Activated T-cell treated with anti-CD3 and anti-CD28 coated beads for 1 hour (primary cell): ENCODE data around the gene IL1RL1.

ENCODE experiments used
- DNase-seq: peaks from one replicate; pipeline ENCODE4 v3.0.0-alpha.2; 2020; ENCODE audit warnings: low read depth

Gene IL1RL1

DNA sequence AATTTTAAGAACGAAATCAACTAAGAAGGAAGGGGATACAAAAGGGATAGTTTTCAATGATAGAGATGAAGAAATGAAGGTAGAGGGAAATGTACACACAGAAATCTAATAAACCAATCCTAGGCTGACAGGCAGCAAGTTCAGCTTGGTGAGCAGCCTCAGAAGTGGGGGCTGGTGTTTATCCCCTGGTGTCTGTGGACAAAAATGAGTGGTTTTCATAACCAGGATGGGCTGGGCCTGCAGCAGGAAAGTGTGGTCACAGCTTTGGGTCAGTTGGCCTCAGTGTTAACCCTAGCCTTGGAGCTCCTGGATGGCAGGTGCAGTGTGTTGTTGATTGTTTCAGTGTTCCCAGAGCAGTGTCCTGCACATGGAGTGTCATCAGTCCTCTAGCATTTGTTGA, 58.5 kb downstream of the IL1RL1 start:
- DNase-seq: no peak

DNA sequence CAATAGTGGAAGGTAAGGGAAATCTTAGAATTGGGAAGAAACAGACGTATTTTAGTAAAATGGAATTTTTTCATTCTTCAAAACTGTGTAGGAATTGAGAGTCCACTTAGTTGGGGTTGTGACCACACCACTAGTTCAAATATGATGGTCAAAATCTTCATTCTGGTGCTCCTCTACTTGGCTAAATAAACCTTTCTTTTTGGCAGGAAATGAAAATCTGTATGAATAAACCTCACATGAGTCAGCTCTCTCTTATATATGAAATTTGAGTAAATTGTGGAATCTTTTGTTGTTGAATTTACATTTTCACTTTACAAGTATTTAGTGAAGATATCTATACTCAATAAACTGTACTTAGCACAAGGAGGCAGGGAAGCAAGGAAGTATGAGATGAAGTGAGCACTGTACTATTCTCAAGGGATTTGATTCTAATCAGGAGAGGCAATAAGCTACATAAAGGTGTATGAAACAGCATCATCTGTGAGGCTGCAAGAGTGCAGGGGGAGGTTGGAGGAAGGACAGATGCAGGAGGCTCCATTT, 64.8 kb downstream of the IL1RL1 start:
- DNase-seq: no peak

DNA sequence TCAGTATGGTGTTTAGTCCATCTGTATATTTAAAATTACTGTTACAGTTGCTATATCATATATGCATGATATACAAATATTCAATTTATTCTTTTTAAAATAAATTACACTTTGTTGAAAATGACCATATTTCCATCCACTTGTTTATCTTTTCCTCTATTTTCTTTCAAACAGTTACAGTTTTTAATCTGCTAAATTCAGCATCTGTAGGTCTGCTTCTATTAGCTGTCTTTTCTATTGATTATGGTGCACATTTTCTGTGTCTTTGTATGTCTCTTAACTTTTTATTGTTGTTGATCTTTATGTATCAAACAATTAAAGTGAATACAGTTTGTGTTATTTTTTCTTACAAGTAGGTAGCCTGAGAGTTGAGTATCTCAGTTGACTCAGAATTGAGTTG, 72.4 kb downstream of the IL1RL1 start:
- no peak for DNase-seq

DNA sequence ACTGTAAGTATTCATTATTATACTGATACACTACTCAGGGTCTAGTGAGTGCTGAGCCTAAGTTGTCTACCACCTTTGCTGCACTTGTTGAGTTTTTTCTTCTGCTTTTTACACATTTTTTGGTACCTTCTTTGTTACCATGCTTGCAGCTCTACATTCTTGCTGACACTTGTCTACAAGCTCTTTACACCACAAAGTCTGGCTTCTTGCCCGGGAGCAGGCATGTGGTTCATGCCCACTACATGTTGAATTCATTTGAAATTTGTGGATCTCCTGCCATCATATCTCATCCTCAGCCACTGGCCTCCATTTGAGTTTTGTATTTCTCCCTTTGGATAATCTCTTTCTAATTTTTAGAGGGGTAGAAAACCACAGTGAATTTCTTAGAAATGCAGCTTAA, 74.2 kb downstream of the IL1RL1 start:
- DNase-seq: no peak

DNA sequence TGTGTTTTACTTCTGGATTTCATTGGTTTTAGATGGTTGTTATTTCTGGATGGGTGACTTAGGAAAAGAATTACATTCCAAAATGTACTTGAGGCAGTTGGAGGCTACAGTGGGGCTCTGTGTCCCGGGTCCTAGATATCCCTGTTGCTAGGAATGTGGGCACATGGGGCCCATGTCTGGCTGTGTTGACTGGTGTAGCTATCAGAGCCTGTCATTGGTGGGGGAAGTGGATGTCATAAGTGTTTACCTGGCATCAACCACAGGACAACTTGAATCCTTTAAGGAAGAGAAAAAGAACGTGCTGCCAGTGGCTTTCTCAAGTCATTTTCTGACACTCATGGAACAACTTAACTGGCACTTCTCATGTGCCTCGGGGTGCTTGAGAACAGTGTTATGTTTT, 74.6 kb downstream of the IL1RL1 start:
- no peak for DNase-seq

DNA sequence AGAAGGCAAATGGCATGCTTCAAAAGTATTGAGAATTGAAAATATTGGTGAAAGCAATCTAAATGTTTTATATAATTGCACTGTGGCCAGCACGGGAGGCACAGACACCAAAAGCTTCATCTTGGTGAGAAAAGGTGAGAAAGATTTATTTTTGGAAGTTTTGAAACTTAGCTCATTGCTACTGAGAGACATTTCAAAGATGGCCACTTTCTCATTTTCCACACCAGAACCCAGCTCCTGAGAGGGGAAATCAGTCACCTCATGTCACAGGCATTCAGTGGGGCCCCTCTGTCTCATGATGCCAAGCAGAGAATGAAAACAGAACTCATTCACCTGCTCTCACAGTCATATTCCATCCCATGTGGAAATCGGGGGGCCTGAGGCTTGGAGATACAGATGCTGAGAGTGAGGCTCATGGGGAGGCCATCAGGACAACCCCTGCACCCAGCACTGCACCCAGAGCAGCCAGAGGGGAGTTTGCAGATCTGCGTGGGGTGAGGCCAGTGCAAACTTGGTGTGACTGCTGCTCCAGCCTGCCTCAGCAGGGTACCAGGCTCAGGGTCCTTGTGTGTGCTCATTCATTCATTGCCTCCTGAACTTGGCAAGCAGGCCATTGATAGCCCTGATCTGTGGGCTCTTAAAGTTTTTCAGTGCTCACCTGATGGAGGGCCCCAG, 75.6 kb downstream of the IL1RL1 start:
- no peak for DNase-seq

DNA sequence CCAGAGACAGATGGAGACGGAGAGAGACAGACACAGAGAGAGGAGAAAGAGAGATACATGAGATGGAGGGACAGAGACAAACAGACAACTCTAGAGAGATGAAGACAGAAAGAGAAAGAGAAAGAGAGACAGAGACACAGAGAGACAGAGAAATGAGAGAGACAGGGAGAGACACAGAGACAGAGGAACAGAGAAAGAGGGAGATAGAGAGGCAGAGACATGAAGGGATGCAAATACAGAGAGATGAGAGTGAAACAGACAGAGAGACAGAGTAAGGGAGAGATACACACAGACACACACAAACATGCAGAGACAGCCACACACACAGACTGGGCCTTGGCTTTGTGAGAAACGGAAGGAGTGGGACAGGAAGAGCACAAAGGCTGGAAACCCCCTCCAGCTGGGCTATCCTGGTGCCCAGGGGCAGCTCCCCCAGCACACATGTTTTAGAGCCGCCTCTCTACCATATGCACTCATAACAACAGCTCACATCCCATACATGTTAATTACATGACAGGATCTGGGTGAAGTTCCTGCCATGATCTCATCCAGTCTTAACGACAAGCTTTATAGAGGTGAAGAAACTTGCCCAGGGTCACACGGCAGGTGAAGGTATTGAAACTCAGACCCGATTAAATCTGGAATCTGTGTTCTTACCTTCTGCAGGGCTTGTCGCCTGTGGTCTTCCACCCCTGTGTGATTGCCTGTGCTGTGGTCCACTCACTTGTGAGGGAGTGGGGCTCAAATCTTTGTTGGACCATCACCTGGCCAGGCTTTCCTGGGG, 76.6 kb downstream of the IL1RL1 start:
- no peak for DNase-seq

DNA sequence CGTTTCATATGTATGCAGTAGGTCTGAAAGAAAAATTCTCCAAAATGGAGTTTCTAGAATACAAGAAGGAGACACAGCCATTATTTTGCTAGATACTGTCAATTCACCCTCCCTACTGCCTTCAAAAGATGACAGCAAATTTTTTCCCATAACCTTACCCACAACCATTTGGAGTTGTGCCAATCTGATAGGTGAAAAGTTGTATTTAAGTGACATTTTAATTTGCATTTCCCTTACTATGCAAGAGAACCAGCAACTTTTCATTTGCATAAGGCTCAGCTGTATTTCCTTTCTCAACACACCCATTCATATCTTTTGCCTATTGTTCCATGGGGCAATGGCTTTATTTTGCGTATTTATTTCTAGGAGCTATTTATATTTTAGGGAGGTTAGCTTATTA, 80.2 kb downstream of the IL1RL1 start:
- DNase-seq: no peak

DNA sequence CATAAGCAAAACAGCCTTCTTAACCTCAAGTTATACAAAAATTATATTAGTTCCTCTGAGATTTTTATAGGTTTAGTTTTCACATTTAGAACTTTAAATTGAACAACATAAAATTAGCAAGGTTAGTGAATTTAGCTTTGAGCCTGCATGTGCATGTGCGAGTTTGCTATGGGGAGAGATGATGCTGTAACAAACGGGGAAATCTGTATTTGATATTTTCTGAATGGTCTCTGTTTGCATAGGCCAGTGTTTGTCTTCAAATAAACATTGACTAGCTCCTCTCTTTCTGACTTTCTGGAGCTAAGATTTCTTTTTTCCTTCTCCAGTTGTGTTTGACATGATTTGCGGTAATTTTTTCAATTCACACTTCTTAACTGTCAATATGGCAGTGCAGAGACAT, 80.7 kb downstream of the IL1RL1 start:
- no peak for DNase-seq

DNA sequence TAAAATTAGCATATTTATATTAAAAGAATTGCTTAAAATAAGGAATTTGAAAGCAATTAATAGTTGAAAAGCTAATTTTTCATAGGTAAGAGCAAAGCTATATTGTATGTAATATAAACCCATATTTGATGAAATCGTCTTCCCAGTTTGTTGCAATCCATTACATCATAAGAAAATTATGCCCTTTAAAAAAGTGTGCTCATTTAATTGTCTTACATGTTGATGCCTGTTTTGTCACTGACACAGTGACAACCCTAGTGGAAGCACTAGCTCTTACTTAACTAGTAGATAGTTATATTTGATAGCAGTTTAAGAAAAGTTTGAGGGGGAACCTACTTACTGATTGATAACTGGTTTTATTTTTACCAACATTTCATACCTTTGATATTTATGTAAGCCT, 81.6 kb downstream of the IL1RL1 start:
- DNase-seq: no peak

DNA sequence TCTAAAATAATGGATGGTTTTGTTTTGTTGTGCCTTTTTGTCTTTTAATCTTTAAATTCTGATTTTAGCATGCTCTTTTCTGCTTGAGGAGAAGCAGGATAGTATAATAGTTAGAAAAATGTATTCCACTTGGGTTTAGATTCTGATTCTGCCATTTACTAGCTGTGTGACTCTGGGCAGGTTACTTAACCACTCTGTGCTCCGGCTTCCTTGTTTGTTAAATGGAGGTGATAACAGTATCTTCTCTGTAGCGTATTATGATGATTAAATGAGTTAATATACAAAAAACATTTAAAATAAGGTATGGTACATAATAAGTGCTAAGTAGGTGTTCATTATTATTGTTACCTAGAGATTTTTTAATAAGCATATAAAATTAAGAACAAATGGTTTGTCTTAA, 84.6 kb downstream of the IL1RL1 start:
- DNase-seq: no peak

DNA sequence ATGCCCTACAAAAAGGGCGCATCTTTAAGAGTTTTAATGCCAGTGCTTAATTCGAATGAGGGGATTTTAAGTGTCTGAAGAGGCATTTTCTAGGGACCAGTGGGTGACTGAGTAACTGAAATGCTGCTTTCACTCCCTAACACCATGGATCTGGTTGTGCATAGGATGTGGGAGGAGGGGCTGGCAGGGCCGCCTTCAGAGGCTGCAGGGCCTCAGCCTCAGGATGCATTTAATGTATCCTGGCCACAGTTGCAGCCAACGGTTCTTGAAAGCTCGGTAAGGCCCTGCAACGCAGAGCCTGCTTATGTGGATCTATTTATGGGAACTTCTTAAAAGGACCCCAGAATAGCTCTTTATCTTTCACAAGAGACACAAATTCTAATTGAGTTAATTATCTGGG, 85.8 kb downstream of the IL1RL1 start:
- DNase-seq: no peak

DNA sequence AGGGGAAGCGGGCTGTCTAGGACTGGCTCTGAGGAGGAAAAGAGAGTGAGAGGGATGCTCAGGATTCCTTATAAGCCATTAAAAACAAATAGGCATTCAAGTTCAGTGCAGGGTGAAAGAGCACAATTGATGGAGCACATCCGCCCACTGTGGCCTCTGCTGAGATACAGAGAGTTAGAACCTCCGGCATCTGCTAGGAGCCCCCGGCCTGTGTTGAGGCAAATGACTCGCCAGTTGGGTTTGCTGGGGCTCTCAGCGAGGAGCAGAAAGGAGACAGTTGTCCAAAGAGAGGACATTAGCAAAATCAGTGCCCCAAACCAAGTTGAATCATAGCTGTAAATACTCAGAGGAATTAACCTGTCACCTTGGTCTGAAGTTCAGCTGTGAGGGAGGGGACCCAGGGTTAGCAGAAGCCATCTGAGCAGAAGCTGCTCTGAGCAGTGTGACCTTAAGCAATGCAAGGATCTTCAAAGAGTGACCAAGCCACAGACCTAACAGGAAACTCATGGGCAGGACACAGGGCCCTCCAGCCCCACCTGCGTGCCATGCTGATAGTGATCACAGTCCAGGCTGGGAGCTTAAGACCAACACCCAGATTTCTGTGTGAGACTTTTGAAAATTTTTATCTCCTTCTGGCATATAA, 88.3 kb downstream of the IL1RL1 start:
- DNase-seq: no peak

DNA sequence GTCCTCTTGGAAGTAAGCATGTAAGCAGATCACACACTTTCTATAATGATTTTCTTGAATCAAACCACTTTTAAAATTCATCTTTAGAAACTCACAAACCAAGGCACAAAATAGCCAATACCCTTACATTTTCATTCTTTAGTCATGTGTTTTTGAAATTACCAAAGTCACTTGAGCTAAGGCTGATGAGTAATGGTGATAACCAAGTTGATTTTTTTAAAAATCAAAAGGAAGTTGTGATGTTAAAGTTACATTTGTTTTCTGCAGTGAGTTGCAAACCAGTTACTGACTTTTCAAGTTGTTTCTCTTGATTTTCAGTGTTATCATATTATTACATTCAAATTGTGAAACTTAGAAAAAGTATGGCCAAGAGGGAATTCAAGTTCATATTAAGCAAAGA, 90.1 kb downstream of the IL1RL1 start:
- DNase-seq: no peak
